GM12874 (cell line): ENCODE measurements around the gene HSD11B1.

Source experiments
- CTCF ChIP-seq: IDR thresholded peaks from 2 replicates; pipeline ENCODE4 v1.5.1; 2011; ENCODE audit warnings: low read depth, mild to moderate bottlenecking, control low read depth, low read length, moderate library complexity; ENCODE audit not compliant: insufficient read depth

The HSD11B1 gene

GRCh38 chr1:209778102-209778501, 73.5 kb downstream of the HSD11B1 start:
- no peak for TF ChIP-seq CTCF

DNA sequence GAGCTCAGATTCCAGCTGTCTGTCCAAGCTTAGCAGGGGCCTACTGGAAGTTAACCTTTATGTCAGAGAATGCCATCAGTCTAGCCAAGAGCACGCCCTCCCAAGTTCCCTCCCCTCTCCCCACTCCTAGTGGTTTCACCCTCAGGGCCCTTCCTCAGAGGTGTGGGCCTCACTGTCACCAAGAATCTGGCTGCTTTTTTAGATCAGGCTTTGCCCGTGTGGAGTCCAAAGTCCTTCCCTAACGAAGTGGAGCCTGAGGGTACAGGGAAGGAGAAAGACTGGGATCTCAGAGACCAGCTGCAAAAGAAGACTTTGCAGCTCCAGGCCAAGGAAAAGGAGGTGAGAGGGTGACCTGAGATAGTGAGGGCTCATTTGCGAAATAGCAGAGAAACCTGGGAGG, 75.6 kb downstream of the HSD11B1 start:
- TF ChIP-seq CTCF: no peak

- no peak for TF ChIP-seq CTCF
Observed at GRCh38 chr1:209783386-209783785, 78.7 kb downstream of the HSD11B1 start.
